GM21528 (cell line): ENCODE measurements around the gene MRTFA.

Experiments
- ATAC-seq: cut with Tn5 transposase; IDR thresholded peaks from one replicate; pipeline ENCODE4 v1.9.1; 2021; ENCODE audit warnings: mild to moderate bottlenecking, moderate library complexity; ENCODE audit not compliant: unreplicated experiment, low FRiP score

Gene MRTFA

DNA sequence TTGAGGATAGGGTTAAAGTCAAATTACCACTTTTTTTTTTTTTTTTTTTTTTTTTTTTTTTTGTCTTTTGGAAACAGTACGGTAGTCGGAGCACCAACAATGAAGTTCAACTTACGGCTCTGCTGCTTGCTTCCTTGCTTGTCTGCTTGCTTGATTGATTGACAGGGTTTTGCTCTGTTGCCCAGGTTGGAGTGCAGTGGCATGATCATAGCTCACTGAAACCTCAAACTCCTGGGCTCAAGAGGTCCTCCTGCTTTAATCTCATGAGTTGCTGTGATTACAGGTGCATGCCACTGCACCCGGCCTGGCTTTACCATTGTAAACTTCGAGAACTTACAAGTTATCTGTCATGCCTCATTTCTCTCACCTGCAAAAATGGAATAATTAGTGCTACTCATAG is 260.4 kb downstream of the MRTFA start:
- no peak for ATAC-seq

DNA sequence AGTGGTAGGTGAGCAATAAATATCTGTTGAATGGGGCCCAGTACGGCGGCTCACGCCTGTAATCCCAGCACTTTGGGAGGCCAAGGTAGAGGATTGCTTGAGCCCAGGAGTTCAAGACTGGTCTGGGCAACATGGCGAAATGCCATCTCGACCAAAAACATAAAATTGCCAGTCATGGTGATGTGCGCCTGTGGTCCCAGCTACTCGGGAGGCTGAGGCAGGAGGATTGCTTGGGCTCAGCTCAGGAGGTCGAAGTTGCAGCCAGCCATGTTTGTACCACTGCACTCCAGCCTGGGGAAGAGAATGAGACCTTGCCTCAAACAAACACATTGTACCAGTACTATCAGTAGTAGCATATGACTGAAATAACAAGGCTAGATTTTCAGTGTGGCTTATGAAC is 262.0 kb downstream of the MRTFA start:
- no peak for ATAC-seq

DNA sequence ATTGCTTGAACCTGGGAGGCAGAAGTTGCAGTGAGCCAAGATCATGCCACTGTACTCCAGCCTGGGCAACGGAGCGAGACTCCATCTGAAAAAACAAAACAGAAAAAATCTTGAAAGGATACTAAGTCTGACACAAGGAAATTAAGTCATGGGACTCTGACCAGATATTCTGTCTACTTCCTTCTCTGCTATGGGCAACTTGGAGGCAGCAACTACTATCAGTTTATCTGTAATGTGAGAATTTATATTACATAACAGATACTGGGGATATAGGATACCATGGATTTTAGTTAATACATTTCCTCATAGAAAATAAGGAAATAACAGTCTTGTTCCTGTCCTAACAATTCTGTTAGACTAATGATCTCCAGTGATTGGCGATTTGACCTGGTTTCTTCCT is 267.7 kb downstream of the MRTFA start:
- no peak for ATAC-seq

GRCh38 chr22:40368016-40368415 is 268.5 kb downstream of the MRTFA start:
- no peak for ATAC-seq

GRCh38 chr22:40367342-40367741 is 269.2 kb downstream of the MRTFA start:
- no peak for ATAC-seq

DNA sequence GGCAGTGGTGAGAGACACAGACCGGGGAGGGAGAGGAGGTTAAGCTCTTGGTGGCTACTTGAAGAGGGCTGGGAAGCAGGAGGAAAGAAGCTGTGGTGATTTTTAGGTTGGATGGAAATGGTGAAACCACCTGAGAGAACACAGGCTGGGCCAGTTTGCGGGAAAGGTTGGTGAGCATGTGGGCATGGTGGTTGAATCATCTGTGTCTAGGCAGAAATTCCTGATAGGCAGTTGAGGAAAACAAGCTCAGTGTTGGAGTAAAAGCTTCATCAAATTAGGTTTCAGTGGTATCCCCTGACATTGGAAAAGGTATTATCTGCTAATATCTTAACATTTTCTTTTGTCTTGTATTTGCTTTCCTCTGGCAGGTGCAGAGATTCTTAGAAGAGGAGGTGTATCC is 270.5 kb downstream of the MRTFA start:
- no peak for ATAC-seq

GRCh38 chr22:40364431-40364830 is 272.1 kb downstream of the MRTFA start:
- ATAC-seq, result no peak

- no peak for ATAC-seq
Measured at GRCh38 chr22:40363059-40363458, 273.5 kb downstream of the MRTFA start.

- ATAC-seq, result no peak
Measured at GRCh38 chr22:40361100-40361499, 275.4 kb downstream of the MRTFA start.
